EH (cell line): ENCODE results near the gene PPP1R14C.

ENCODE experiments used
- DNase-seq: peaks from one replicate; pipeline ENCODE4 v3.0.0-alpha.2; 2015; ENCODE audit warnings: low read depth

Gene PPP1R14C

GRCh38 chr6:150249261-150249660, 106.4 kb downstream of the PPP1R14C start:
- DNase-seq: peak; percentile 78

GRCh38 chr6:150250826-150251225, 108.0 kb downstream of the PPP1R14C start:
- DNase-seq: peak; percentile 80

GRCh38 chr6:150251566-150252186, 108.8 kb downstream of the PPP1R14C start:
- no peak for DNase-seq

- DNase-seq: peak; percentile 49
Observed at GRCh38 chr6:150252714-150253444, 110.0 kb downstream of the PPP1R14C start.

GRCh38 chr6:150253489-150253888, 110.6 kb downstream of the PPP1R14C start:
- DNase-seq: no peak

- DNase-seq: no peak
Observed at GRCh38 chr6:150254770-150255169, 111.9 kb downstream of the PPP1R14C start.

GRCh38 chr6:150255840-150256239, 113.0 kb downstream of the PPP1R14C start:
- DNase-seq: no peak

GRCh38 chr6:150256618-150257272, 113.9 kb downstream of the PPP1R14C start:
- peak; percentile 71 for DNase-seq

GRCh38 chr6:150258381-150258780, 115.5 kb downstream of the PPP1R14C start:
- no peak for DNase-seq

GRCh38 chr6:150260931-150261330, 118.1 kb downstream of the PPP1R14C start:
- no peak for DNase-seq

- no peak for DNase-seq
Observed at GRCh38 chr6:150261997-150262697, 119.3 kb downstream of the PPP1R14C start.

GRCh38 chr6:150263765-150264404, 121.0 kb downstream of the PPP1R14C start:
- no peak for DNase-seq

- no peak for DNase-seq
Observed at GRCh38 chr6:150266309-150266708, 123.5 kb downstream of the PPP1R14C start.

- DNase-seq: peak; percentile 55
Observed at GRCh38 chr6:150266963-150267685, 124.3 kb downstream of the PPP1R14C start.

GRCh38 chr6:150267686-150268561, 125.1 kb downstream of the PPP1R14C start:
- DNase-seq: peak; percentile 82

- DNase-seq: no peak
Observed at GRCh38 chr6:150269130-150269856, 126.4 kb downstream of the PPP1R14C start.

- peak; percentile 47 for DNase-seq
Observed at GRCh38 chr6:150269857-150270223, 127.0 kb downstream of the PPP1R14C start.

GRCh38 chr6:150270330-150271052, 127.6 kb downstream of the PPP1R14C start:
- DNase-seq: no peak

GRCh38 chr6:150271172-150271500, 128.3 kb downstream of the PPP1R14C start:
- no peak for DNase-seq
